ENCODE data around the gene FNDC1. TPM values are rescaled to one million over a fixed set of nuclear protein-coding genes. Genes with fewer than 3 reads are reported as not detected.
"Not testable (repeated sequence)": the region's sequence is repeated elsewhere in the genome, so short reads cannot be mapped to it uniquely, and the experiment has no call there.

The FNDC1 gene
- total and polyA plus RNA-seq, 2 donors (not counting 1 experiment from before 2014, with no cell fraction given) = under 0.01 to 0.03 TPM

GRCh38 chr6:159122453-159122852 is 46.7 kb upstream of the FNDC1 start:
- Histone ChIP-seq H3K27ac (ENCODE audit: insufficient read depth, low read length) (no peak overlapping the region), H3K4me3 (replicated peaks in 1 of 4; ENCODE audit: control extremely low read depth in 1 of 4, insufficient read depth in 1 of 4, low read depth in 3 of 4, low read length in 4 of 4) (no peak overlapping the region), H3K9me3 (ENCODE audit: control insufficient read depth, insufficient read depth, low read depth, low read length) (no peaks in the 10 kb centered on the region), H3K9ac (ENCODE audit: insufficient read depth, low read length) (no peak overlapping the region), H3K4me1 (ENCODE audit: control insufficient read depth, extremely low read depth, insufficient read depth, low read length) (no peaks in the 10 kb centered on the region), H3K4me2 (ENCODE audit: extremely low read depth, insufficient read depth, low read length) (no peak overlapping the region), H3K27me3 (ENCODE audit: control insufficient read depth, insufficient read depth, low read length) (peaks cover 3% of the 10 kb centered on the region), H4K20me1 (ENCODE audit: control insufficient read depth, extremely low read depth, insufficient read depth, low read length) (no peaks in the 10 kb centered on the region), H3K36me3 (ENCODE audit: control insufficient read depth, insufficient read depth, low read length) (no peaks in the 10 kb centered on the region), H2AFZ (ENCODE audit: low read length) (no peak overlapping the region), H3K79me2 (ENCODE audit: control insufficient read depth, insufficient read depth, low read length) (no peaks in the 10 kb centered on the region)
- DNase-seq (ENCODE audit: low read depth in 2 of 2) = no peak
- TF ChIP-seq EZH2 (IDR thresholded peaks at IDR 0.05; ENCODE audit: low read length, missing control alignments) (no peak), CTCF (conservative IDR thresholded peaks at IDR 0.05 in 1 of 2, IDR thresholded peaks at IDR 0.05 in 1 of 2; ENCODE audit: low read depth in 1 of 2, low read length in 2 of 2) (no peak)

- H3K27me3 ChIP-seq (ENCODE audit: control insufficient read depth, insufficient read depth, low read length); H3K4me3 ChIP-seq (replicated peaks in 1 of 4; ENCODE audit: control extremely low read depth in 1 of 4, insufficient read depth in 1 of 4, low read depth in 3 of 4, low read length in 4 of 4); H3K4me2 ChIP-seq (ENCODE audit: extremely low read depth, insufficient read depth, low read length); H3K9ac ChIP-seq (ENCODE audit: insufficient read depth, low read length); H2AFZ ChIP-seq (ENCODE audit: low read length); H4K20me1 ChIP-seq (ENCODE audit: control insufficient read depth, extremely low read depth, insufficient read depth, low read length); H3K27ac ChIP-seq (ENCODE audit: insufficient read depth, low read length); DNase-seq (ENCODE audit: low read depth in 2 of 2); H3K9me3 ChIP-seq (ENCODE audit: control insufficient read depth, insufficient read depth, low read depth, low read length); H3K4me1 ChIP-seq (ENCODE audit: control insufficient read depth, extremely low read depth, insufficient read depth, low read length); H3K36me3 ChIP-seq (ENCODE audit: control insufficient read depth, insufficient read depth, low read length); H3K79me2 ChIP-seq (ENCODE audit: control insufficient read depth, insufficient read depth, low read length): not testable (repeated sequence)
Observed at GRCh38 chr6:159123831-159124230, 45.4 kb upstream of the FNDC1 start.

GRCh38 chr6:159125014-159125609 is 44.1 kb upstream of the FNDC1 start:
- Histone ChIP-seq H4K20me1 (ENCODE audit: control insufficient read depth, extremely low read depth, insufficient read depth, low read length) (no peaks in the 10 kb centered on the region), H3K27me3 (ENCODE audit: control insufficient read depth, insufficient read depth, low read length) (peaks cover 3% of the 10 kb centered on the region), H3K9ac (ENCODE audit: insufficient read depth, low read length) (no peak overlapping the region), H3K9me3 (ENCODE audit: control insufficient read depth, insufficient read depth, low read depth, low read length) (no peaks in the 10 kb centered on the region), H3K79me2 (ENCODE audit: control insufficient read depth, insufficient read depth, low read length) (no peaks in the 10 kb centered on the region), H2AFZ (ENCODE audit: low read length) (no peak overlapping the region), H3K4me2 (ENCODE audit: extremely low read depth, insufficient read depth, low read length) (no peak overlapping the region), H3K36me3 (ENCODE audit: control insufficient read depth, insufficient read depth, low read length) (no peaks in the 10 kb centered on the region), H3K27ac (ENCODE audit: insufficient read depth, low read length) (no peak overlapping the region), H3K4me3 (replicated peaks in 1 of 4; ENCODE audit: control extremely low read depth in 1 of 4, insufficient read depth in 1 of 4, low read depth in 3 of 4, low read length in 4 of 4) (no peak overlapping the region), H3K4me1 (ENCODE audit: control insufficient read depth, extremely low read depth, insufficient read depth, low read length) (no peaks in the 10 kb centered on the region)
- DNase-seq (ENCODE audit: low read depth in 2 of 2) = no peak
- TF ChIP-seq CTCF (conservative IDR thresholded peaks at IDR 0.05 in 1 of 2, IDR thresholded peaks at IDR 0.05 in 1 of 2; ENCODE audit: low read depth in 1 of 2, low read length in 2 of 2) (peak in 1 of 2 donors; percentile 36), EZH2 (IDR thresholded peaks at IDR 0.05; ENCODE audit: low read length, missing control alignments) (no peak)
